ENCODE measurements around the gene LTF.
"Not testable (repeated sequence)": the region's sequence is repeated elsewhere in the genome, so short reads cannot be mapped to it uniquely, and the experiment has no call there.

The LTF gene

DNA sequence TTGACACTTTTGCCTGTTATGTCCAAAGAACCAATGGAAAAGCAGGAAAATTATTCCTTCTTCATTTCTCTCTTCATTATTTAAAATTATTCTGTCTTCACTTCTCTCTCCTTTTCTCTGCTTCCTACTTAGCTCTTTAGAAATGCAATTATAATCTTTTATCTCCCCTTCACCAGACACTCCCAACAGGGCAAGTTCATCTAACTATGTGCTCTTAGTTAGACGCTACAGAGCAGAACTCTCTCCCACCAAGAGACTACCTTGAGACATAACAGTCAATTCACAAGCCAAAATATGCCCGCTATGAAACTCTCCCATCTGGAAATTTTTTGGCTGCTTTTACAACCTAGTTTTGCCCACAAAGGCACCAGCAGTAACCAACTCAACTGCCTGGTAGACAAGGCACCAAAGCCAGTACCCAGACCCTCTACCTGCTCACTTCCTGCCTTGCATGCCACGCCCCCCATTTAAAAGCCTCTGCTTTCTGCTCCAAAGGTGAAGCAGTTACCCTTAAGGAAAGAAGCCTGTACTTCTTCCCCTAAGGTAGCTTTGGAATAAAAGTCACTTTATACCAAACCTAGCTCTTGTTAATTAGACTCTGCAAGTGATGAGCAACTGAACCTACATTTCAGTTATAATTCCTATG, 29.5 kb downstream of the LTF start:
- DNase-seq: no peak

- no peak for DNase-seq
These were observed 30.9 kb downstream of the LTF start for GRCh38 chr3:46433841-46434240.

- not testable (repeated sequence) for DNase-seq
These were observed 31.6 kb downstream of the LTF start for GRCh38 chr3:46433118-46433517.

DNA sequence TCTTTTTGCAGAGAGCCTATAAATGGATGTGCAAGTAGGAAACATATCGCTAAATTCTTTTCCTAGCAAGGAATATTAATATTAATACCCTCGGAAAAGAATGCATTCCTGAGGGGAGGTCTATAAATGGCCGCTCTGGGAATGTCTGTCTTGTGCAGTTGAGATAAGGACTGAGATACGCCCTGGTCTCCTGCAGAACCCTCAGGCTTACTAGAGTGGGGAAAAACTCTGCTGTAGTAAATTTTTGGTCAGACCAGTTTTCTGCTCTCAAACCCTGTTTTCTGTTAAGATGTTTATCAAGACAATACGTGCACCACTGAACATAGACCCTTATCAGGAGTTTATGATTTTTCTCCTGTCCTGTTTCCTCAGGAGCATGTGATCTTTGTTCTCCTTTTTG, 32.8 kb downstream of the LTF start:
- not testable (repeated sequence) for DNase-seq

DNA sequence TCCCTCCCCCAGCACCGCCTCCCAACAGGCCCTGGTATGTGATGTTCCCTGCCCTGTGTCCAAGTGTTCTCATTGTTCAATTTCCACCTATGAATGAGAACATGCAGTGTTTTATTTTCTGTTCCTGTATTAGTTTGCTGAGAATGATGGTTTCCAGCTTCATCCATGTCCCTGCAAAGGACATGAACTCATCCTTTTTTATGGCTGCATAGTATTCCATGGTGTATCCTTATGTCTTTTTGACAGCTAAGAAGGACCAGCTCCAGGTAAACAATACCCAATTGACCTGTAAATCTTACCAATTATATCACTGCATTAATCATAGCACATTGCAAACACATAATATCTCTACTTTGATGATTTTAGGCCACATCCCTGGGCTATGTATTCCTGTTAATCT, 33.8 kb downstream of the LTF start:
- not testable (repeated sequence) for DNase-seq

- no peak for DNase-seq
These were observed 35.0 kb downstream of the LTF start for GRCh38 chr3:46429671-46430070.

- DNase-seq: no peak
These were observed 35.5 kb downstream of the LTF start for GRCh38 chr3:46429250-46429649.

- no peak for DNase-seq
These were observed 36.5 kb downstream of the LTF start for GRCh38 chr3:46427916-46428833.

DNA sequence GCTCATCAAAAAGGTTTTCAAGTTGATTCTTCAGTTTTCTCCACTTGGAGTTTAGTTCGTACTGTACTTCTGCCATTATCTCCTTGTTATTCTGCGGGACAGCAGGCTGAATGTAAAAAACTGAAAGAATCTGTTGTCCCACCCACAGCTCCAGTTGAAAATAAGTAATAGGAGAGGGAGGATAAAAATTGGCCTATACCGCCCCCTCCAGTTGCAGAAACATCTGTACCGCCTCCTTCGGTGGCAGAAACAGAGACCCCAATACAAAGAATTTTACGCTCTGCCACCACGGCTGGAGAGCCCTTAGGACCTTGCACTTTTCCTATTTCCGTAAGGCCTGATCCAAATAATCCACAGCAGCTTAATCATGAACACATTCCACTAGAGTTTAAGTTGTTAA, 37.3 kb downstream of the LTF start:
- DNase-seq: not testable (repeated sequence)

GRCh38 chr3:46426476-46426875, 38.2 kb downstream of the LTF start:
- DNase-seq: not testable (repeated sequence)

DNA sequence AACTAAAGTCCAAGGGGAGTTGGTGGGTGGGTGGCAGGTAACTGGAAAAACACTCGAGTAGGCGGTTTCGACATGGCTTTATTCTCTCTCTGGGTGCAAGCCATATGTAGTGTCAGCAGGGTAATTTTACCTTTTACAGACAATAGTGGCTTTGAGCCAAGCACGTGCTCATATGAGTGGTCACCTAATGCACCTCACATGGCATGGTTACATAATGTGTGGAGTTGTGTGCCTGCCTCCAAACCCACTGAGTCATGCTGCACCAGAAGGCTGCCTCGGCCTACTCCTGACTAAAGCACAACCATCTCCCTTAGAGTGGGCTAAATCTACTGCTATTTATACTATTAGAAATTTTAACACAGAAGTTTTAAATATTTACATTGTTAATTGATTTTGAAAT, 41.1 kb downstream of the LTF start:
- DNase-seq: no peak

- no peak for DNase-seq
These were observed 42.1 kb downstream of the LTF start for GRCh38 chr3:46422617-46423016.

DNA sequence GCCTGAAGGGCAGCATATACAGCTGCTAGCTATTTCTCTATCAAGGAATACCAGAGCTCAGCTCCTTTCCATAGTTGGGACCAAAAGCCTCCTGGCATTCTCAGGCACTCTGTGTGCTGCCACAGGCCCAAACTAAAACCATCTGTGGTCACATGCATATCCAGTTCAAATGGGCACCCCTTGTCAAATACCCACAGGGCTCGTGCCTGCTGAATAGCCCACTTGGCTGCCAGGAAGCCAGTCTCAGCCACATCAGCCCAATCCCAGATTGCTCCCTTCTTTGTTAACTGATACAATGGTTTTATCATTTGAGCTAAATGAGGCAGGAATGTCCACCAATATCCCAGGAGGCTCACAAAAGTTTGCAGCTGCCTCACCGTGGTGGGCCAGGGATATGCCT, 43.8 kb downstream of the LTF start:
- DNase-seq: no peak

- no peak for DNase-seq
These were observed 44.9 kb downstream of the LTF start for GRCh38 chr3:46419816-46420215.

GRCh38 chr3:46417841-46418611, 46.7 kb downstream of the LTF start:
- no peak for DNase-seq

DNA sequence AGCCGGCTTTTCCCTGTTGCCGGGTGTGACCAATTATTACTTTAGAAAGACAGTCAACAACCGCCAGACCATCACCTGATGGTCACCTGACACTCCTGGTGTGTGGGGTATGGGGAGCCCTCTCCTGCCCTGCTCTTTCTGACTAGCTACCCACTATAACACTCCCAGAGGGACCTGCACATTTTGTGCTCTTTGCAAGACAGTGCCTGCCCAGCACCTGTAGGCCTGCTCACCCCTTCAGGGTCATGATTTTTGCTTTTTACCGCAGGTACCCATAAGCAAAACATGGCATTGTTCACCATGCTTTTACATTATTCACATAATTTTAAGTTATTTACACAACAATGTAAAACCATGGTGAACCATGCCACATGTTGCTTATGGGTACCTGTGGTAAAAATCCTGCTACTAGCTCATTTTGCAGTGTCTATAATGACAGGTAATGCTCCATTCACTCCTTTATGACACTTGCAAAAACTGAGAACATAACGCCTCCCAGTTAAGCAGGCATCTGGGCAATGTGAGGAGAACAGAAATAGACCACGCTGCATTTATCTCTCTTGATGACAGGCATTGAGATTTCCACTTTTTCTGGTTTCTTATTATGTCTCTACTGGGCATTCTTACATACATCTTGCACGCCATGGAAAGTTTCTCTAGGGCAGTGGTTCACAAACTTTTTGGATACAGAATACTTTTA, 47.7 kb downstream of the LTF start:
- DNase-seq: no peak

DNA sequence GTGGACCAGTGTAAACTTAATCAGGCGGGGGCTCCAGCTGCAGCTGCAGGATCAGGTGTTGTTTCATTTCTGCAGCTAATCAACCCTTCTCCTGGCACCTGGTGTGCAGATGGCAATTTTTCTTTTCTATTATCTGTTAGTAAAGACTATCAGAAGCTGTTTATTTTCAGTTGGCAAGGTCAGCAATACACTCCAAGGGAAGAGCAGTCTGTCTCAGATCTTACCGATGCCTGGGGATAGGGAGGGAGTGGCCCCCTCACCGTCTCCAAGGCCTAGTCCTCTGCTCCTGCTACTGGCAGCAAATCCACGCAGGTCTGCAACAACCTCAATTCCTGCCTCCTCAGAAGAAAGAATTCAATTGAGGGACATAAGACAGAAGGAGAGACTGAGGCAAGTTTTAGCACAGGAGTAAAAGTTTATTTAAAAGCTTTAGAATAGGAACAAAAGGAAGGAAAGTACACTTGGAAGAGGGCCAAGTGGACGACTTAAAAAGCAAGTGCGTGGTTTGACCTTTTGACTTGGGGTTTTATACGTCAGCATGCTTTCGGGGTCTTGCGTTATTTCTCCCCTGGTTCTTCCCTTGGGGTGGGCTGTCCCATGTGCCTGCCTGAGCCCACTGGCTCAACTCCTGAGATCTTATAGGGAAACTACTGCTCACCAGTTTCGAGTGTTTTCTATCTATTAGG, 48.4 kb downstream of the LTF start:
- no peak for DNase-seq

DNA sequence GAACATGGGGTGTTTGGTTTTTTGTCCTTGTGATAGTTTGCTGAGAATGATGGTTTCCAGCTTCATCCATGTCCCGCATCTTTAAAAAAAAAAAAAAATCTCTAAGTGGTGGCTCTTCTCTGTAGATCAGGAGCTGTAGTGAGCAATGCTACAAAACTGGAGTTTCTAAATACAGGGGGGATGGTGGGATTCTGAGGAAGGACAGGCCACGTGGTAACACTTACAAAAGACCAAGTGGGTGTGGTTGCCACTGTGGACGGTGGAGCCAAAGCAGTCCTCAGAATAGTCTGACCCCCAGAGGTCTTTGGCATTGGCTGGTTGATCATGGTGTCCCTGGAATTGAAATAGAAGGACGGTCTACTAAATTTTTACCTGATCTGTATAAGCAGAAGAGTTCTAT, 50.0 kb downstream of the LTF start:
- DNase-seq: no peak

- DNase-seq: no peak
These were observed 50.8 kb downstream of the LTF start for GRCh38 chr3:46413951-46414350.

DNA sequence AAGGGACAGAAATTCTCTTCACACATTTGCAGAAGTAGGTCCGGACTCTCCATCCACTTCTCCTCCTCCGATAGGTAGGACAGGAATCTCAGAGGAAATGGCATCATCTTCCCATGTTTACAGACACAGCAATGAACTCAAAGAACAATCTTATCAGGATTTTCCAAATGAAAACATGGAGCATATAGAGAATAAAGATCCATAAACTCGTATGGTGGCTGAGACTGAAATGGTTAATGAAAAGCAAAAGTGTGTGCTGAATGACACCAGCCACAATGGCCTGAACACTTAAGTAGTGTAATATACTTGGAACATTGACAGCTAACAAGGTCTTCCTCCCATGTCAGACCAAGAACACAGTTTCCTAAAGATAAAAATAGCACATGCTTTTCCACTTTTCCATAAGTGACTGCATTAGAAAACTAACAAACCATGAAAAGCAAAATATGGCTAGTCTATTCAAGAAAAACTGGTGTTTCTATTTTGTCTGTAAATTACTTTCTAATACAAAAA, 51.9 kb downstream of the LTF start:
- DNase-seq: no peak

GRCh38 chr3:46411271-46411670, 53.4 kb downstream of the LTF start:
- DNase-seq: no peak

- no peak for DNase-seq
These were observed 54.0 kb downstream of the LTF start for GRCh38 chr3:46410669-46411068.

Data from activated gamma-delta T cell treated with Interleukin-2 at 50 U/mL for 16 hours (primary cell).